ENCODE measurements around the gene SEPTIN5. TPM values are rescaled to one million over a fixed set of nuclear protein-coding genes. Genes with fewer than 3 reads are reported as not detected.
A peak's percentile ranks its signal among the peaks of the same experiment; 100 is the strongest.

SEPTIN5 gene
- total and polyA plus RNA-seq, 2 donors from 2014 or later = 10.4 to 13.0 TPM

- no peak for TF ChIP-seq CTCF (IDR thresholded peaks at IDR 0.05; ENCODE audit: borderline replicate concordance, extremely low read depth, insufficient read depth)
- H3K27ac ChIP-seq (ENCODE audit: low read depth in 2 of 2, low read length in 2 of 2) = no peak overlapping the region
- intact Hi-C loops (cut with DNase I) = no loop called here
- peaks cover 2% of the 10 kb centered on the region for H3K27me3 ChIP-seq (ENCODE audit: control insufficient read depth, insufficient read depth, low read length)
- no peak for FAIRE-seq
- H3K4me1 ChIP-seq (ENCODE audit: control insufficient read depth in 2 of 3, insufficient read depth in 2 of 3, low read depth in 1 of 3, low read length in 3 of 3) = peaks cover 0 to 12% (median 0%) of the 10 kb centered on the region in 3 donors
- no peak overlapping the region for H3K9ac ChIP-seq (ENCODE audit: low read length in 3 of 3)
- H3K4me3 ChIP-seq (ENCODE audit: low read length in 3 of 3) = no peak overlapping the region
- no peak for DNase-seq
- H3K9me3 ChIP-seq (ENCODE audit: control insufficient read depth in 2 of 3, insufficient read depth in 1 of 3, low read length in 3 of 3) = no peaks in the 10 kb centered on the region
- H3K36me3 ChIP-seq (ENCODE audit: control insufficient read depth in 2 of 3, insufficient read depth in 3 of 3, low read length in 3 of 3) = no peaks in the 10 kb centered on the region
Observed at GRCh38 chr22:19716829-19717105, 2.5 kb downstream of the SEPTIN5 start.

- no peak overlapping the region for H3K9ac ChIP-seq (ENCODE audit: low read length in 3 of 3)
- DNase-seq (peak in 1 of 5 donors; percentile 73), FAIRE-seq (no peak)
- intact Hi-C loops (cut with DNase I) = no loop called here
- no peaks in the 10 kb centered on the region for H3K9me3 ChIP-seq (ENCODE audit: control insufficient read depth in 2 of 3, insufficient read depth in 1 of 3, low read length in 3 of 3)
- peaks cover 2% of the 10 kb centered on the region for H3K27me3 ChIP-seq (ENCODE audit: control insufficient read depth, insufficient read depth, low read length)
- H3K36me3 ChIP-seq (ENCODE audit: control insufficient read depth in 2 of 3, insufficient read depth in 3 of 3, low read length in 3 of 3) = no peaks in the 10 kb centered on the region
- H3K27ac ChIP-seq (ENCODE audit: low read depth in 2 of 2, low read length in 2 of 2) = no peak overlapping the region
- peaks cover 0 to 12% (median 0%) of the 10 kb centered on the region in 3 donors for H3K4me1 ChIP-seq (ENCODE audit: control insufficient read depth in 2 of 3, insufficient read depth in 2 of 3, low read depth in 1 of 3, low read length in 3 of 3)
- no peak for TF ChIP-seq CTCF (IDR thresholded peaks at IDR 0.05; ENCODE audit: borderline replicate concordance, extremely low read depth, insufficient read depth)
- H3K4me3 ChIP-seq (ENCODE audit: low read length in 3 of 3) = peak overlapping the region in 1 of 3 donors; percentile 51
Observed at GRCh38 chr22:19717181-19717580, 2.9 kb downstream of the SEPTIN5 start.

GRCh38 chr22:19717691-19718455, 3.6 kb downstream of the SEPTIN5 start:
- FAIRE-seq (no peak), DNase-seq (peak; percentile 71 to 91 (median 86))
- H3K9ac ChIP-seq (ENCODE audit: low read length in 3 of 3) = no peak overlapping the region

More at GRCh38 chr22:19717691-19718455, 3.6 kb downstream of the SEPTIN5 start:
- no peak overlapping the region for H3K27ac ChIP-seq (ENCODE audit: low read depth in 2 of 2, low read length in 2 of 2)
- TF ChIP-seq CTCF (IDR thresholded peaks at IDR 0.05; ENCODE audit: borderline replicate concordance, extremely low read depth, insufficient read depth) = peak; percentile 70
- peaks cover 0 to 12% (median 0%) of the 10 kb centered on the region in 3 donors for H3K4me1 ChIP-seq (ENCODE audit: control insufficient read depth in 2 of 3, insufficient read depth in 2 of 3, low read depth in 1 of 3, low read length in 3 of 3)
- H3K36me3 ChIP-seq (ENCODE audit: control insufficient read depth in 2 of 3, insufficient read depth in 3 of 3, low read length in 3 of 3) = no peaks in the 10 kb centered on the region
- H3K4me3 ChIP-seq (ENCODE audit: low read length in 3 of 3) = peak overlapping the region in 2 of 3 donors; percentile 44 to 51
- intact Hi-C loops (cut with DNase I) = no loop called here
- peaks cover 4% of the 10 kb centered on the region for H3K27me3 ChIP-seq (ENCODE audit: control insufficient read depth, insufficient read depth, low read length)
- H3K9me3 ChIP-seq (ENCODE audit: control insufficient read depth in 2 of 3, insufficient read depth in 1 of 3, low read length in 3 of 3) = no peaks in the 10 kb centered on the region
